Duodenal mucosa (tissue), 2 donors: ENCODE data around the gene IMMP2L.

Experiments
- H3K27ac ChIP-seq: one replicate; pipeline ENCODE4 v1.7.0; 2013; ENCODE audit warnings: low read depth, low read length
- H3K27me3 ChIP-seq, 2 donors: one replicate each; pipeline ENCODE4 v1.7.0; 2013; ENCODE audit warnings: low read length in 2 of 2, control low read depth in 1 of 2; ENCODE audit not compliant: insufficient read depth in 2 of 2, control insufficient read depth in 1 of 2
- H3K36me3 ChIP-seq, 2 donors: one replicate each; pipeline ENCODE4 v1.7.0; 2013; ENCODE audit warnings: low read length in 2 of 2, control low read depth in 1 of 2; ENCODE audit not compliant: insufficient read depth in 2 of 2, control insufficient read depth in 1 of 2
- H3K4me1 ChIP-seq, 2 donors: one replicate each; pipeline ENCODE4 v1.7.0; 2013; ENCODE audit warnings: low read length in 2 of 2, control low read depth in 1 of 2; ENCODE audit not compliant: insufficient read depth in 2 of 2, control insufficient read depth in 1 of 2
- H3K4me3 ChIP-seq, 2 donors: one replicate each; pipeline ENCODE4 v1.7.0; 2013; ENCODE audit warnings: low read length in 2 of 2, low read depth in 1 of 2
- H3K9ac ChIP-seq, 2 donors: one replicate each; pipeline ENCODE4 v1.7.0; 2013; ENCODE audit warnings: low read length in 2 of 2, low read depth in 1 of 2
- H3K9me3 ChIP-seq, 2 donors: one replicate each; pipeline ENCODE4 v1.7.0; 2013; ENCODE audit warnings: low read length in 2 of 2, control low read depth in 1 of 2; ENCODE audit not compliant: control insufficient read depth in 1 of 2

The IMMP2L gene

DNA sequence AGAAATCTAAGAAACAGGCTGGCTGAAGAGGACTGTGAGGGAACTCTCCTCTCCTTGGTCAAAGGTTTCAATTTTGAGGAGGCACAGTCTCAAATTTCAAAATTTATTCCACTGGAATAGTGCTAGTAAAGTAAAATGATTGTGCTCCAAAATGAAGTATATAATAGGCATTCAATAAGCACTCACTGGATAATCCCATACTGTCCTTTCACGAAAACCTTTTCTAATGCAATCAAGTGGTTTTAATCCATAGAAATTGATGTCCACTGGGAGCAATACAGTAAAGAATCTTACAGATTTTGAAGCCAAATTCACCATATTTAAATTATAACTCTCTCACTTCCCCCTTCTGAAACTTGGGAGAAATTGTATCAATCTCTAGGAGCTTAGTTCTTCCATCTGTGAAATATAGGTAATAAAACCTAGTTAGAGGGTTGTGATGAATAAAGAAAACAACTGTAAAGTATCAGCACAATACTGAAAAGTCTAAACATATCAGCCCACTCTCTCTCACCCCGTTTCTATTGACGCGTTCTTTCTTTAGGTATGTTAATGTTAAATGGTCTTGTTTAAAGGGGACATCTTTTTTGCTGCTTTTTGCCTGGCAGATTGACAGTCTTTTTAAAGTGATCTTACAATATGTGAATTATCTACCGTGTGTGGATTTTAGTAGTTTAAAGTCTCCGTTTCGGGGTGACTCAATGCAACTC, 512.2 kb downstream of the IMMP2L start:
- no peak overlapping the region for H3K4me3 ChIP-seq
- no peak overlapping the region for H3K27ac ChIP-seq
- no peaks in the 10 kb centered on the region for H3K36me3 ChIP-seq
- no peak overlapping the region for H3K9ac ChIP-seq
- no peaks in the 10 kb centered on the region for H3K4me1 ChIP-seq
- H3K27me3 ChIP-seq: no peaks in the 10 kb centered on the region
- H3K9me3 ChIP-seq: no peaks in the 10 kb centered on the region

DNA sequence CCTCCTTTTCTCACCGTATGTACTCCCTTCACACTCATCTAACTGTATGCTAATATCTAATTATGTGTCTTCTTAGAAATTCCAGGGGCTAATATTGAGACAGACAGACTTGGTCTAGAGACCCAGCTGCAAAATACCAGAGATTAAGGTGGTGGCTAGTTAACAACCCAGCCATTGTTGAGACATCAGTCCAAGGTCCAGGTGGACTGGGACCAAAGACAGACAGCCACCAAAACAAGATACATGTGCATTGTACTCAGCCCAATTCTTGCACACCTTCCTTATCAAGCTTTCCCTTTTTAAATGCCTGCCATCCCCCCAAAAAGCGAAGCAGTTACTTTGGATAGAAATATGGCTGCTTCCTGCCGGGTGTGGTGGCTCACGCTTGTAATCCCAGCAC, 514.7 kb downstream of the IMMP2L start:
- Histone ChIP-seq H3K4me3 (no peak overlapping the region), H3K36me3 (no peaks in the 10 kb centered on the region), H3K27me3 (no peaks in the 10 kb centered on the region), H3K27ac (no peak overlapping the region), H3K9me3 (no peaks in the 10 kb centered on the region), H3K9ac (no peak overlapping the region), H3K4me1 (no peaks in the 10 kb centered on the region)

DNA sequence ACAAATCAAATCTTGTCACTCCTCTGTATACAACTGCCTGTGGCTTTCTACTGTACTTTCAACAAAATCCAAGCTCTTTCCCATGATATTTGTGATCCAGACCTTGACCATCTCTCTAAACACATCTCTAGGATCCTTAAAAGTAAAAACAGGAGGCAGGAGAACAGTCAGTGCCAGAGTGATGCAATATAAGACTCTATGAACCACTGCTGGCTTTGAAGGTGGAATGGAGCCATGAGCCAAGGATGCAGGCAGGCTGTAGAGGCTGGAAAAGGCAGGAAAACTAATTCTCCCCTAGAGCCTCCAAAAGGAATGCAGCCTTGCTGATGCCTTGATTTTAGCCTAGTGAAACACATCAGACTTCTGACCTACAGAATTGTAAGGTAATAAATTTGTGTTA, 516.8 kb downstream of the IMMP2L start:
- Histone ChIP-seq H3K4me1 (no peaks in the 10 kb centered on the region), H3K36me3 (no peaks in the 10 kb centered on the region), H3K27me3 (no peaks in the 10 kb centered on the region), H3K27ac (no peak overlapping the region), H3K4me3 (no peak overlapping the region), H3K9ac (no peak overlapping the region), H3K9me3 (no peaks in the 10 kb centered on the region)

DNA sequence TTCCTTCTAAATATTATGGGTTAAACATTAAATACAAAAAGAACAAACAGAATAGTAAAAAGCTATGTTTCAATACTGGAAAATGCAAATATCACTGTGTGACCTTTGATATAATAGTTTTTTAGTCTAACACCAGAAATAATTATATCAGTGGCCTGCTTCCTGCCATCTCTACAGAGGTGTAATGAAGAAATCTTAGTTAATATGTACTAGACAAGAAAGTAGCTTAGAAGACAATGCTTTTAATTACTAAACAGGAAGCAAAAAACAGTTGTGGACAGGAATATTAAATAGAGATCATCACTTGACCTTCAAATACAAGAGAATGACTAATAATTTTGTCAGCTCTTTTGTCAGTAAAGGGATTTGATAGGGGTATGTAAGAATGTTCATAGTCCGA, 518.7 kb downstream of the IMMP2L start:
- H3K9ac ChIP-seq: no peak overlapping the region
- H3K36me3 ChIP-seq: no peaks in the 10 kb centered on the region
- no peaks in the 10 kb centered on the region for H3K4me1 ChIP-seq
- H3K27ac ChIP-seq: no peak overlapping the region
- no peaks in the 10 kb centered on the region for H3K27me3 ChIP-seq
- H3K9me3 ChIP-seq: no peaks in the 10 kb centered on the region
- H3K4me3 ChIP-seq: no peak overlapping the region

DNA sequence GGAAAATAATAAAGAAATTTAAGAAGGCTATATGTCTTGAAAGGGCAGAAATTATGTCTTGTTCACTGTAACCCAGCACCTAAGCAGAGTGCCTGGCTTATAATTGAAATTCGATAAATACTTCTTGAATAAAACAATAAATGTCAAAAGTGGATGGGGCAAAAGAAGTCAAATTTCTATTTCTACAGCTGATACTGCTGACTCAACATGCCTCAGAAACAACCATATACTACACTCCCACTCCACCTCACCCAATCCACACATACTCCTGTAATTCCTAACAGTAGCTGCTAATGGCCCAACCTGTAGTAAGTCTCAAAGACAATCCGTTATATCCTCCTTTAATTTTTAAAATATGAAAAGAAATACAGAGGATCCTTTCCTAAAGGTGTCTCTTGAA, 519.5 kb downstream of the IMMP2L start:
- Histone ChIP-seq H3K4me1 (no peaks in the 10 kb centered on the region), H3K9me3 (no peaks in the 10 kb centered on the region), H3K27ac (no peak overlapping the region), H3K27me3 (no peaks in the 10 kb centered on the region), H3K4me3 (no peak overlapping the region), H3K36me3 (no peaks in the 10 kb centered on the region), H3K9ac (no peak overlapping the region)

DNA sequence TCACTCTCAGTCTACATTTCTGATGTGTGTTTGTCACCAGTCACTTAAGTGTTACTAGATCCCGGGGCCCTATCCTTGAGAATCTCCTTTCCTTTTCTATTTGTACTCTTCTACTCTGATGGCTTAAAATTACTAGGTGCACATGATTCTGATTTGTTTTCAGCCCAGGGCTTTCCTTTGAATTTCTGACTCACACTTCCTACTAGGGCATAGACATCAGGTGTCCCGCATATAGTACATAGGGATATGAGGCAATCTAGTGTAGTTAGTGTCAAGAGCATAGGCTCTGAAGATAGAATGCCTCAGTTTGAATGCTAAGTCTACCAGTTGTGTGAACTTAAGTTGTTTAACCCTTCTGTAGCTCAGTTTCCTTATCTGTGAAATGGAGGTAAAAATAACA, 520.7 kb downstream of the IMMP2L start:
- H3K36me3 ChIP-seq: no peaks in the 10 kb centered on the region
- no peak overlapping the region for H3K4me3 ChIP-seq
- no peak overlapping the region for H3K27ac ChIP-seq
- no peak overlapping the region for H3K9ac ChIP-seq
- no peaks in the 10 kb centered on the region for H3K27me3 ChIP-seq
- no peaks in the 10 kb centered on the region for H3K9me3 ChIP-seq
- H3K4me1 ChIP-seq: no peaks in the 10 kb centered on the region

DNA sequence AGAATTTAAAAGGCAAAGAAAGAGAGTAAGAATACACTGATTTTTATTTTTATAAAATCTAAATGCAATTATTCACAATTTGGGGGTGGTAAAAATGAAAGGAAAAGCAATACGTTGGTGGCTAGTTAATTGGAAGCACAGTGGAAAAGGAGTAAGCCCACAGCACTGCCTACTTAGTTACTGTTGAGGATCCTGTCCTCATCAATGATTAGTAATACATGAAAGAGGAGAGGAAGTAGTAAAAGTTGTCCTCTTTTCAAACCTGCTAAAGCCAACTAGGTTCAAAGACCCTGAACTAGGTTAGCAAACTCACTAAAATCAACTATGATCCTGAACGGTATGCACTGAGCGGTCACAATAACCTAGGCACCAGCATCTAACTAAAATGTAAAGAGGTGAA, 524.1 kb downstream of the IMMP2L start:
- no peak overlapping the region for H3K27ac ChIP-seq
- H3K9ac ChIP-seq: no peak overlapping the region
- H3K36me3 ChIP-seq: no peaks in the 10 kb centered on the region
- H3K9me3 ChIP-seq: no peaks in the 10 kb centered on the region
- no peak overlapping the region for H3K4me3 ChIP-seq
- no peaks in the 10 kb centered on the region for H3K27me3 ChIP-seq
- no peaks in the 10 kb centered on the region for H3K4me1 ChIP-seq

DNA sequence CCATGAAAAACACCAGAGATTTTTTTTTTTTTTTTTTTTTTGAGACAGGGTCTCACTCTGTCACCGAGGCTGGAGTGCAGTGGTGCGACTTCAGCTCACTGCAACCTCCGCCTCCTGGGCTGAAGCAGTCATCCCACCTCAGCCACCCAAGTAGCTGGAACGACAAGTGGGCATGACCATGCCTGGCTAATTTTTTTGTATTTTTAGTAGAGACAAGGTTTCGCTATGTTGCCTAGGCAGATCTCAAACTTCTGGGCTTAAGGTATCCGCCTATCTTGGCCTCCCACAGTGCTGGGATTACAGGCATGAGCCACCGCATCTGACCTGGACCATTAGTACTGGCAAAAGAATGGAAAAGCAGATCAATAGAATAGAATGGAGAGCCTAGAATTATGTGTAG, 530.4 kb downstream of the IMMP2L start:
- H3K9me3 ChIP-seq: no peaks in the 10 kb centered on the region
- H3K4me1 ChIP-seq: peaks cover 0 to 7% of the 10 kb centered on the region in 2 donors
- H3K27me3 ChIP-seq: no peaks in the 10 kb centered on the region
- H3K9ac ChIP-seq: no peak overlapping the region
- no peak overlapping the region for H3K27ac ChIP-seq
- H3K4me3 ChIP-seq: no peak overlapping the region
- H3K36me3 ChIP-seq: no peaks in the 10 kb centered on the region

DNA sequence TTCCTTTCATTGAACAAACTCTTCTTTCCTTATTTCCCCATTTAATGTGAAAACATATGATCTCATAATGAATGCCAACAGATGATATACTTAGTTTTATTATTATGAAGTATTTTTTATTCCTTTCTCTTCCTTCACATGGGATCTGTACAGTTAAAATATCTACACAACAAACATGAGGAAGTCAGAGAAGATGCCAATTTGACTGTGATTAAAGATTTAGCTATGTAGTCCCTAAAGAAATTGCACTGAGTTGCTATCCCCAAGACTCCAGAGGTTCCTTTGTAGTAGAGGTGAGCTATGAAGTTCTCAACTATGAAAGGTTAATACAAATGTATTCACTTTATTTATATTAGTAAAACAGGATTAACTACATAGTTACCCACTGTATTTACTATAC, 532.0 kb downstream of the IMMP2L start:
- no peaks in the 10 kb centered on the region for H3K36me3 ChIP-seq

DNA sequence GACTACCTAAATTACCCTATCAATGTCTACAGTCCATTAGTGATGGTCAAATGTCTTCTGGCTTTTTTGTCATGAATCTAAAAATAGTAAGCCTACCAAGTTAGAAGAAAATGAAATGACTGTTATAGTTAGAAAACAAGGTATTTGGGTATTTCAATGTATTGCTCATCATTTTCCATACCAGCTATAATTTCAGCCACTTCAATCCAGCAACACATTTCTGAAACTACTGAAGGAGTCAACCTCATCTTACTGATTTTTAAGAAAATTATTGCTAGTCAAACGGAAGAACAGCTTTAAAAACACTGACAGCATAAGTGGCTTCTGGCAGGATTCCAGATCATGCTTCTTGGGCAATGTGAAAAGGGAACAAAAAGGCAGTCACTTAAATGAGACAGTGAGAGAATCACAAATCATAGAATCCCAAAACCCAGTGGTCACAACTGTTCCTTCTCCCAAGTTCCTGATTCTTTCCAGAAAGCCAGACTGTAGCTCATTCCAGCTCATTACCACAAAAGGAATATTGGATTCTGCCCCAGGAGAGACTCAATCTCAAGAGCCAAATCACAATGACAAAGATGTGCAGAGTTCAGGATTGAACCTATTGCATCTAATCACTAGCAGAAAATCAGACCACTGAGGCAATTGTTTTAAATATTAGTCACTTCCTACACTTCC, 532.6 kb downstream of the IMMP2L start:
- H3K9me3 ChIP-seq: no peaks in the 10 kb centered on the region
- H3K36me3 ChIP-seq: no peaks in the 10 kb centered on the region
- H3K9ac ChIP-seq: no peak overlapping the region
- peaks cover 0 to 7% of the 10 kb centered on the region in 2 donors for H3K4me1 ChIP-seq
- no peak overlapping the region for H3K27ac ChIP-seq
- no peak overlapping the region for H3K4me3 ChIP-seq
- no peaks in the 10 kb centered on the region for H3K27me3 ChIP-seq

More for the DNA sequence above, 532.0 kb downstream of the IMMP2L start:
- no peak overlapping the region for H3K4me3 ChIP-seq
- peaks cover 0 to 7% of the 10 kb centered on the region in 2 donors for H3K4me1 ChIP-seq
- H3K9me3 ChIP-seq: no peaks in the 10 kb centered on the region
- H3K27me3 ChIP-seq: no peaks in the 10 kb centered on the region
- no peak overlapping the region for H3K27ac ChIP-seq
- no peak overlapping the region for H3K9ac ChIP-seq
